Activated T-cell treated with anti-CD3 and anti-CD28 coated beads, Interleukin-2, amount 50 U/mL, for 1 hour (primary cell): ENCODE data around the gene ING4.

ENCODE experiments used
- DNase-seq: peaks from one replicate; pipeline ENCODE4 v3.0.0-alpha.2; 2020

The ING4 gene

GRCh38 chr12:6685814-6686213, 22.9 kb upstream of the ING4 start:
- no peak for DNase-seq

GRCh38 chr12:6684609-6685008, 21.7 kb upstream of the ING4 start:
- no peak for DNase-seq

GRCh38 chr12:6676962-6677361, 14.0 kb upstream of the ING4 start:
- DNase-seq: no peak

- no peak for DNase-seq
These were observed 9.2 kb upstream of the ING4 start for GRCh38 chr12:6672143-6672542.

- no peak for DNase-seq
These were observed 4.8 kb upstream of the ING4 start for GRCh38 chr12:6667559-6668210.

- DNase-seq: no peak
These were observed 3.3 kb upstream of the ING4 start for GRCh38 chr12:6666211-6666610.

GRCh38 chr12:6664902-6665301, 2.0 kb upstream of the ING4 start:
- no peak for DNase-seq

- no peak for DNase-seq
These were observed 365 bp downstream of the ING4 start for GRCh38 chr12:6662602-6662905.

- DNase-seq: no peak
These were observed 8.9 kb downstream of the ING4 start for GRCh38 chr12:6653987-6654386.

GRCh38 chr12:6653342-6653741, 9.6 kb downstream of the ING4 start:
- no peak for DNase-seq

- DNase-seq: no peak
These were observed 10.5 kb downstream of the ING4 start for GRCh38 chr12:6652391-6652790.

- no peak for DNase-seq
These were observed 12.1 kb downstream of the ING4 start for GRCh38 chr12:6650832-6651231.

GRCh38 chr12:6647083-6647604, 15.8 kb downstream of the ING4 start, which contains the start of gene ACRBP:
Gene ACRBP, minus strand, starts transcription at chr12:6647432. Its CDS starts 66 bp downstream, at chr12:6647366.
- peak; percentile 42 for DNase-seq

- no peak for DNase-seq
These were observed 16.4 kb downstream of the ING4 start for GRCh38 chr12:6646276-6647082.

GRCh38 chr12:6644903-6645302, 18.0 kb downstream of the ING4 start:
- no peak for DNase-seq

GRCh38 chr12:6644257-6644596, 18.7 kb downstream of the ING4 start:
- no peak for DNase-seq

GRCh38 chr12:6643569-6644256, 19.2 kb downstream of the ING4 start:
- DNase-seq: no peak

GRCh38 chr12:6641131-6641530, 21.8 kb downstream of the ING4 start:
- DNase-seq: no peak

GRCh38 chr12:6640497-6640896, 22.4 kb downstream of the ING4 start:
- DNase-seq: no peak

GRCh38 chr12:6639151-6639801, 23.6 kb downstream of the ING4 start:
- DNase-seq: no peak

GRCh38 chr12:6638305-6638704, 24.6 kb downstream of the ING4 start:
- DNase-seq: no peak

GRCh38 chr12:6635856-6636531, 26.9 kb downstream of the ING4 start, which contains the start of gene LPAR5:
Gene LPAR5, minus strand, starts transcription at chr12:6635959. Its CDS starts 14,711 bp downstream, at chr12:6621248.
- no peak for DNase-seq
